ENCODE measurements around the gene CAMK2A. TPM values are rescaled to one million over a fixed set of nuclear protein-coding genes. Genes with fewer than 3 reads are reported as not detected.

Gene CAMK2A
- polyA plus RNA-seq, 1 of the 3 experiments (the other 2 are of a cell fraction), result 0.10 TPM

- Histone ChIP-seq H3F3A (replicated peaks; ENCODE audit: insufficient read depth) (no peaks in the 10 kb centered on the region), H3K79me2 (ENCODE audit: insufficient read depth) (no peaks in the 10 kb centered on the region), H3K4me1 (ENCODE audit: control insufficient read depth in 1 of 2, insufficient read depth in 2 of 2, low read depth in 1 of 2, low read length in 1 of 2) (no peaks in the 10 kb centered on the region), H3K9me2 (no peaks in the 10 kb centered on the region), H2AFZ (ENCODE audit: low read depth) (no peak overlapping the region), H4K20me1 (ENCODE audit: insufficient read depth) (no peaks in the 10 kb centered on the region), H3K4me3 (ENCODE audit: low read depth in 2 of 2, low read length in 1 of 2) (no peak overlapping the region), H3K9me3 (no peaks in the 10 kb centered on the region), H3K27ac (ENCODE audit: low read depth in 2 of 2, low read length in 1 of 2) (no peak overlapping the region), H3K36me3 (replicated peaks in 1 of 2; ENCODE audit: control insufficient read depth in 1 of 2, insufficient read depth in 2 of 2, low read length in 1 of 2) (no peaks in the 10 kb centered on the region), H3K9ac (no peak overlapping the region), H3K4me2 (no peak overlapping the region), H3K27me3 (ENCODE audit: insufficient read depth) (no peaks in the 10 kb centered on the region)
- ChIA-PET CTCF (interaction anchor here (0.6 to 9.7 kb wide), 22 partner anchors 8 to 379 kb away, joined by 3 to 173 read pairs (median 7); no protein-coding TSS in a partner anchor), POLR2A (no interaction called here)
- no peak for TF ChIP-seq FOXJ3 (CRISPR knock-in tag; IDR thresholded peaks at IDR 0.05)
- WGBS (ENCODE audit: low lambda C conversion rate), result 59% methylated on average over 2 of the region's 2 CpGs
- DNase-seq, result no peak
These were observed 72.5 kb downstream of the CAMK2A start for GRCh38 chr5:150217038-150217437.

- Histone ChIP-seq H3K27me3 (ENCODE audit: insufficient read depth) (no peaks in the 10 kb centered on the region), H3K9ac (no peak overlapping the region), H3F3A (replicated peaks; ENCODE audit: insufficient read depth) (no peaks in the 10 kb centered on the region), H2AFZ (ENCODE audit: low read depth) (no peak overlapping the region), H4K20me1 (ENCODE audit: insufficient read depth) (no peaks in the 10 kb centered on the region), H3K9me2 (no peaks in the 10 kb centered on the region), H3K79me2 (ENCODE audit: insufficient read depth) (no peaks in the 10 kb centered on the region), H3K36me3 (replicated peaks in 1 of 2; ENCODE audit: control insufficient read depth in 1 of 2, insufficient read depth in 2 of 2, low read length in 1 of 2) (no peaks in the 10 kb centered on the region), H3K4me2 (no peak overlapping the region), H3K4me1 (ENCODE audit: control insufficient read depth in 1 of 2, insufficient read depth in 2 of 2, low read depth in 1 of 2, low read length in 1 of 2) (no peaks in the 10 kb centered on the region), H3K9me3 (no peaks in the 10 kb centered on the region), H3K27ac (ENCODE audit: low read depth in 2 of 2, low read length in 1 of 2) (no peak overlapping the region), H3K4me3 (ENCODE audit: low read depth in 2 of 2, low read length in 1 of 2) (no peak overlapping the region)
- 83% methylated on average over 7 of the region's 10 CpGs for WGBS (ENCODE audit: low lambda C conversion rate)
- POLR2A ChIA-PET, result no interaction called here
- CTCF ChIA-PET, result interaction anchor here (0.7 to 9.7 kb wide), 13 partner anchors 11 to 225 kb away, joined by 3 to 173 read pairs (median 7); no protein-coding TSS in a partner anchor
- no peak for TF ChIP-seq GATA2 (CRISPR knock-in tag; IDR thresholded peaks at IDR 0.05)
- TF ChIP-seq FOSL2 (IDR thresholded peaks at IDR 0.05; ENCODE audit: borderline replicate concordance, low read depth), result no peak
- TF ChIP-seq REST (IDR thresholded peaks at IDR 0.05; ENCODE audit: low read depth, low read length), result no peak
- TF ChIP-seq FOXM1 (IDR thresholded peaks at IDR 0.05; ENCODE audit: low read depth), result no peak
- TF ChIP-seq NRF1 (IDR thresholded peaks at IDR 0.05; ENCODE audit: low read depth, low read length), result no peak
- TF ChIP-seq POLR2AphosphoS5 (IDR thresholded peaks at IDR 0.05; ENCODE audit: low read depth, low read length), result no peak
- no peak for DNase-seq
These were observed 73.3 kb downstream of the CAMK2A start for GRCh38 chr5:150215979-150216944.
